Esophagus muscularis mucosa (tissue), 4 donors: ENCODE results near the gene PANX3. TPM values are rescaled to one million over a fixed set of nuclear protein-coding genes. Genes with fewer than 3 reads are reported as not detected.
"Not testable (repeated sequence)": the region's sequence is repeated elsewhere in the genome, so short reads cannot be mapped to it uniquely, and the experiment has no call there.

ENCODE experiments used
- DNase-seq: peaks from one replicate; pipeline ENCODE4 v3.0.0-alpha.2; 2017; ENCODE audit errors: extremely low spot score
- H3K27ac ChIP-seq, 4 donors: fragments of 200-600 bp; sonication (generic); replicated peaks in 1 of 4; 1 replicate in 3 of 4; 2 replicates in 1 of 4; pipeline ENCODE4 v1.5.1; 2016 to 2019; ENCODE audit warnings: mild to moderate bottlenecking in 1 of 4
- H3K27me3 ChIP-seq, 4 donors: fragments of 200-600 bp; sonication (generic); one replicate each; pipeline versions ENCODE4 v1.5.1 to v1.6.0; 2016 to 2019
- H3K36me3 ChIP-seq, 4 donors: fragments of 200-600 bp; sonication (generic); one replicate each; pipeline ENCODE4 v1.5.1; 2016 to 2019
- H3K4me1 ChIP-seq, 4 donors: fragments of 200-600 bp; sonication (generic); one replicate each; pipeline ENCODE4 v1.5.1; 2016 to 2019
- H3K4me3 ChIP-seq, 4 donors: fragments of 200-600 bp; sonication (generic); 1 replicate in 2 of 4; 2 replicates in 2 of 4; pipeline ENCODE4 v1.5.1; 2016 to 2019; ENCODE audit warnings: mild to moderate bottlenecking in 4 of 4, moderate library complexity in 1 of 4
- H3K9me3 ChIP-seq, 4 donors: fragments of 200-600 bp; sonication (generic); 1 replicate in 3 of 4; 2 replicates in 1 of 4; pipeline ENCODE4 v1.5.1; 2016 to 2019
- CTCF ChIP-seq, 3 experiments: fragments of 200-600 bp in 2 of 3; fragments of 450-650 bp in 1 of 3; sonication (generic) in 2 of 3; IDR thresholded peaks; one replicate each; pipeline ENCODE4 v1.5.1; 2017 to 2019; ENCODE audit warnings: antibody characterized with exemption in 3 of 3, mild to moderate bottlenecking in 2 of 3, moderate library complexity in 1 of 3
- EP300 ChIP-seq: sonication (generic); formaldehyde crosslinking; IDR thresholded peaks from one replicate; pipeline ENCODE4 v1.6.1; 2017; ENCODE audit warnings: antibody characterized with exemption
- POLR2A ChIP-seq: fragments of 450-650 bp; IDR thresholded peaks from one replicate; pipeline ENCODE4 v1.6.1; 2017; ENCODE audit warnings: antibody characterized with exemption, moderate library complexity, mild to moderate bottlenecking, low read depth
- POLR2AphosphoS5 ChIP-seq, 2 donors: sonication (generic); formaldehyde crosslinking; IDR thresholded peaks; one replicate each; pipeline ENCODE4 v1.6.1; 2017; ENCODE audit warnings: antibody characterized with exemption in 2 of 2
- WGBS: methylation state at CpG from one replicate; pipeline ENCODE4 v1.1.5; 2018; 5-methylcytosine and 5-hydroxymethylcytosine counted together
- intact Hi-C: fragments of 100-400 bp; cut with DNase I; formaldehyde crosslinking; loops from one replicate; pipeline ENCODE4 v1.15.1; 2023
- total RNA-seq, 4 donors: library from RNA; depleted of rRNA; stranded (reverse); fragments of >200 nt; gene quantifications; one replicate each; pipeline versions ENCODE4 v1.1.0 to v1.2.1, GENCODE V29; 2016

Gene PANX3
- total RNA-seq, 4 donors from 2014 or later: not detected

DNA sequence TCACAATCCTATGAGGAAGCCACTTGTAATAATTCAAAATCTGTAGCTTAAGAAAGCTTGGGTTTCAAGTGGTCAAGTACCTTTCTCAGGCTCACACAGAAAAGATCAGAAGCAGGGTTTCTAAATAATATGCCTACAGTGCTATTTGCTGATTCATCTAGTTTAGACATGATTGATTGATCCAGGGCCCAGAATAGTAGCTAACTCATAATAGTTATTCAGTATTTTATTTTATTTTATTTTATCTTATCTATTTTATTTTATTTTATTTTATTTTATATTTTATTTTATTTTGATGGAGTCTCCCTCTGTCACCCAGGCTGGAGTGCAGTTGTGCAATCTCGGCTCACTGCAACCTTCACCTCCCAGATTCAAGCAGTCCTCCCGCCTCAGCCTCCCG lies 15.9 kb upstream of the PANX3 start:
- Histone ChIP-seq H3K27ac (no peak overlapping the region), H3K9me3 (no peaks in the 10 kb centered on the region), H3K27me3 (peaks cover 0 to 16% (median 0%) of the 10 kb centered on the region in 4 donors), H3K4me3 (no peak overlapping the region), H3K4me1 (no peaks in the 10 kb centered on the region), H3K36me3 (no peaks in the 10 kb centered on the region)
- WGBS: 93% methylated on average over 3 of the region's 3 CpGs
- TF ChIP-seq CTCF (IDR thresholded peaks at IDR 0.05) (no peak), POLR2AphosphoS5 (IDR thresholded peaks at IDR 0.05) (no peak), POLR2A (no peak), EP300 (no peak)
- DNase-seq: no peak
- intact Hi-C loops: no loop called here

- H3K4me3 ChIP-seq: no peak overlapping the region
- H3K27ac ChIP-seq: no peak overlapping the region
- H3K36me3 ChIP-seq: no peaks in the 10 kb centered on the region
- peaks cover 0 to 16% (median 0%) of the 10 kb centered on the region in 4 donors for H3K27me3 ChIP-seq
- intact Hi-C loops: no loop called here
- no peaks in the 10 kb centered on the region for H3K4me1 ChIP-seq
- TF ChIP-seq POLR2AphosphoS5 (IDR thresholded peaks at IDR 0.05) (no peak), POLR2A (no peak), EP300 (no peak), CTCF (IDR thresholded peaks at IDR 0.05) (no peak)
- no peaks in the 10 kb centered on the region for H3K9me3 ChIP-seq
- DNase-seq: no peak
Measured at GRCh38 chr11:124597626-124598025, 13.6 kb upstream of the PANX3 start.

- TF ChIP-seq EP300 (no peak), POLR2A (no peak), CTCF (IDR thresholded peaks at IDR 0.05) (no peak), POLR2AphosphoS5 (IDR thresholded peaks at IDR 0.05) (no peak)
- no peak for DNase-seq
- WGBS: 65% methylated on average over 5 of the region's 5 CpGs
- Histone ChIP-seq H3K27me3 (peaks cover 0 to 5% (median 0%) of the 10 kb centered on the region in 4 donors), H3K36me3 (no peaks in the 10 kb centered on the region), H3K4me1 (no peaks in the 10 kb centered on the region), H3K9me3 (no peaks in the 10 kb centered on the region), H3K27ac (no peak overlapping the region), H3K4me3 (no peak overlapping the region)
- intact Hi-C loops: no loop called here
Measured at GRCh38 chr11:124600621-124601320, 10.5 kb upstream of the PANX3 start.

DNA sequence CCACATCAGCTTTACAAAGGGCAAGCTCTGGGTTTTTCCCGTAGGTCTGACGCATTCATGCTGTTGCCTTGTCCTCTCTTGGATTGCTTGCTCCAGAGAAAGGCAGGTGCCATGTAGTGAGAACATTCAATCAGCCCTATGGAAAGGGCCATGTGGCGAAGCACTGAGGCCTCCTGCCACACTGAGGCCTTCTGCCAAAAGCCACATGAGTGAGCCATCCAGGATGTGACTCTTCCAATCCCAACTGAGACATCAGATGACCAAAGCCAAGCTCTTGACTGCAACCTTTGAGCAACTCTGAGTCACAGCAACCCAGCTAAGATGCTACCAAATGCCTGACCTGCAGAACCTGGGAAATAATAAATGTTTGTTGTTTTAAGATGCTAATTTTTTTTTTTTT lies 9.0 kb upstream of the PANX3 start:
- no peak overlapping the region for H3K27ac ChIP-seq
- no peaks in the 10 kb centered on the region for H3K9me3 ChIP-seq
- H3K4me3 ChIP-seq: no peak overlapping the region
- DNase-seq: no peak
- TF ChIP-seq EP300: no peak
- no peak for TF ChIP-seq POLR2A
- TF ChIP-seq CTCF (IDR thresholded peaks at IDR 0.05): no peak
- no peak for TF ChIP-seq POLR2AphosphoS5 (IDR thresholded peaks at IDR 0.05)
- H3K4me1 ChIP-seq: no peaks in the 10 kb centered on the region
- no peaks in the 10 kb centered on the region for H3K36me3 ChIP-seq
- WGBS: 80% methylated on average over 3 of the region's 3 CpGs
- intact Hi-C loops: no loop called here
- H3K27me3 ChIP-seq: peaks cover 0 to 5% (median 0%) of the 10 kb centered on the region in 4 donors

DNA sequence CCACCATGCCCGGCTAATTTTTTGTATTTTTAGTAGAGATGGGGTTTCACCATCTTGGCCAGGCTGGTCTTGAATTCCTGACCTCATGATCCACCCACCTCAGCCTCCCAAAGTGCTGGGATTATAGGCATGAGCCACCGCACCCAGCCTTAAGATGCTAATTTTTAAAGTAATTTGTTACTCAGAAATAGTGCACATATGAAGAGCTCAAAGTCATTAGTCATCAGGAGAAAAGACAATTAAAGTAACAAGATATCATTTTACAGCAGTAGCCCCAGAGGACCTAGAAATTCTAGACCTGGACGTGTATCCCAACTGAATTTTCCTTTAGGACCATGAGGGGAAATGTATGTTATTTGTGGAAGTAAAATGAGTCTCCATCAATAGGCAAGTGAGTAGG lies 8.5 kb upstream of the PANX3 start:
- intact Hi-C loops, H3K27me3 ChIP-seq, H3K4me3 ChIP-seq, DNase-seq, H3K4me1 ChIP-seq, H3K9me3 ChIP-seq, H3K27ac ChIP-seq, H3K36me3 ChIP-seq: not testable (repeated sequence)
- WGBS: 86% methylated on average over 3 of the region's 3 CpGs
